A549 treated with CpdA at 1 μM for 4 hours (cell line): ENCODE results near the gene FFAR2. TPM values are rescaled to one million over a fixed set of nuclear protein-coding genes. Genes with fewer than 3 reads are reported as not detected.

ENCODE experiments used
- total RNA-seq: library from RNA; stranded (reverse); fragments of 200-300 nt; extraction: Qiagen RNA extraction; gene quantifications from 5 replicates; pipeline ENCODE4 v1.2.3, GENCODE V29; 2022; ENCODE audit warnings: low read depth

Gene FFAR2
- total RNA-seq = 0.06 TPM in 1 of 5 replicates, not detected in the others

GRCh38 chr19:35447606-35448469 is at the start of gene FFAR2:
TSS of gene FFAR2 (plus strand) at chr19:35448257. CDS start at chr19:35449715, 1,458 bp downstream.

GRCh38 chr19:35490364-35490763 is 42.3 kb downstream of the FFAR2 start, which contains the start of gene KRTDAP:
TSS of gene KRTDAP (minus strand) at chr19:35490464. CDS start at chr19:35490442, 22 bp downstream.

Other genes starting within 250 kb of the FFAR2 start
- gene FAM187B, start 219.5 kb upstream of the FFAR2 start, total RNA-seq = not detected in 5 replicates
- 6.8 to 11.0 TPM (median 9.6 TPM) in 5 replicates for gene LSR, start 199.3 kb upstream of the FFAR2 start, total RNA-seq
- 106 to 170 TPM (median 163 TPM) in 5 replicates for gene USF2, start 179.3 kb upstream of the FFAR2 start, total RNA-seq
- gene HAMP, start 165.7 kb upstream of the FFAR2 start, total RNA-seq = 0.05 to 0.73 TPM (median 0.13 TPM) in 3 of 5 replicates, not detected in the others
- not detected in 5 replicates for gene MAG, start 156.1 kb upstream of the FFAR2 start, total RNA-seq
- 0.59 to 1.4 TPM (median 0.90 TPM) in 5 replicates for gene CD22, start 119.1 kb upstream of the FFAR2 start, total RNA-seq
- gene FFAR1, start 100.4 kb upstream of the FFAR2 start, total RNA-seq = not detected in 5 replicates
- gene FFAR3, start 89.8 kb upstream of the FFAR2 start, total RNA-seq = not detected in 5 replicates
- not detected in 5 replicates for gene GPR42, start 77.2 kb upstream of the FFAR2 start, total RNA-seq
- gene KRTDAP, start 42.2 kb downstream of the FFAR2 start, total RNA-seq = not detected in 5 replicates
- 30.7 to 39.2 TPM (median 32.3 TPM) in 5 replicates for gene DMKN, start 65.4 kb downstream of the FFAR2 start, total RNA-seq
- 3.3 to 4.8 TPM (median 3.7 TPM) in 5 replicates for gene SBSN, start 80.1 kb downstream of the FFAR2 start, total RNA-seq
- not detected in 5 replicates for gene GAPDHS, start 85.2 kb downstream of the FFAR2 start, total RNA-seq
- gene TMEM147, start 97.4 kb downstream of the FFAR2 start, total RNA-seq = 333 to 446 TPM (median 432 TPM) in 5 replicates
- 0.01 TPM in 1 of 5 replicates, not detected in the others for gene ATP4A, start 115.4 kb downstream of the FFAR2 start, total RNA-seq
- not detected in 5 replicates for gene PMIS2, start 137.9 kb downstream of the FFAR2 start, total RNA-seq
- gene HAUS5, start 164.5 kb downstream of the FFAR2 start, total RNA-seq = 12.9 to 17.2 TPM (median 14.8 TPM) in 5 replicates
- 143 to 210 TPM (median 201 TPM) in 5 replicates for gene RBM42, start 180.8 kb downstream of the FFAR2 start, total RNA-seq
- 1.5 to 2.6 TPM (median 2.4 TPM) in 5 replicates for gene ETV2, start 193.5 kb downstream of the FFAR2 start, total RNA-seq
- gene COX6B1, start 200.1 kb downstream of the FFAR2 start, total RNA-seq = 1,280 to 1,484 TPM (median 1,422 TPM) in 5 replicates
- 0.62 to 1.1 TPM (median 0.86 TPM) in 5 replicates for gene UPK1A, start 218.3 kb downstream of the FFAR2 start, total RNA-seq